HepG2 (cell line): ENCODE measurements around the gene CD46. TPM values are rescaled to one million over a fixed set of nuclear protein-coding genes. Genes with fewer than 3 reads are reported as not detected.

Source experiments
- AGO2 ChIP-seq: fragments of 200-400 bp; formaldehyde crosslinking; optimal IDR thresholded peaks from 2 replicates; pipeline ENCODE3; 2017; ENCODE audit warnings: mild to moderate bottlenecking, low read depth, low read length, moderate library complexity
- CSRNP1 ChIP-seq: sonication (generic); formaldehyde crosslinking; IDR thresholded peaks from 2 replicates; pipeline ENCODE4 v1.8.1; 2023; ENCODE audit warnings: mild to moderate bottlenecking, missing genetic modification reagents
- E2F2 ChIP-seq: sonication (generic); formaldehyde crosslinking; IDR thresholded peaks from 2 replicates; pipeline ENCODE4 v1.4.0; 2020; ENCODE audit warnings: missing genetic modification reagents, borderline replicate concordance
- HNRNPK ChIP-seq: fragments of 200-400 bp; formaldehyde crosslinking; IDR thresholded peaks from 2 replicates; pipeline ENCODE4 v1.6.1; 2018; ENCODE audit warnings: low read length, low read depth, moderate library complexity, mild to moderate bottlenecking; ENCODE audit not compliant: poor library complexity, severe bottlenecking
- KLF13 ChIP-seq: sonication (generic); formaldehyde crosslinking; IDR thresholded peaks from 2 replicates; pipeline ENCODE4 v1.4.0; 2020; ENCODE audit warnings: mild to moderate bottlenecking, missing genetic modification reagents
- MIXL1 ChIP-seq: IDR thresholded peaks from 2 replicates; pipeline ENCODE4 v1.6.1; 2016
- NR1H2 ChIP-seq: sonication (generic); formaldehyde crosslinking; IDR thresholded peaks from 2 replicates; pipeline ENCODE4 v1.8.1; 2022; ENCODE audit warnings: low read depth, missing genetic modification reagents, borderline replicate concordance
- PHB2 ChIP-seq: fragments of 450-650 bp; IDR thresholded peaks from 2 replicates; pipeline ENCODE4 v1.6.1; 2018; ENCODE audit not compliant: partially characterized antibody
- POLR2A ChIP-seq, 2 experiments: IDR thresholded peaks; 2 replicates each; pipeline ENCODE4 v1.6.1; 2011; ENCODE audit warnings: low read depth in 2 of 2, low read length in 2 of 2, mild to moderate bottlenecking in 1 of 2, moderate library complexity in 1 of 2; ENCODE audit not compliant: insufficient read depth in 1 of 2
- TAF1 ChIP-seq: sonication (generic); formaldehyde crosslinking; IDR thresholded peaks from 2 replicates; pipeline ENCODE4 v1.4.0; 2020; ENCODE audit warnings: missing genetic modification reagents
- THYN1 ChIP-seq: sonication (generic); formaldehyde crosslinking; IDR thresholded peaks from 2 replicates; pipeline ENCODE4 v1.8.1; 2023; ENCODE audit warnings: low read depth, mild to moderate bottlenecking, moderate library complexity, missing genetic modification reagents, borderline replicate concordance
- ZFYVE20 ChIP-seq: sonication (generic); formaldehyde crosslinking; IDR thresholded peaks from 2 replicates; pipeline ENCODE4 v1.8.0; 2023; ENCODE audit warnings: low read depth, mild to moderate bottlenecking, moderate library complexity, missing genetic modification reagents, borderline replicate concordance
- ZNF276 ChIP-seq: sonication (generic); formaldehyde crosslinking; IDR thresholded peaks from 2 replicates; pipeline ENCODE4 v1.4.0; 2020; ENCODE audit warnings: mild to moderate bottlenecking, low read depth, missing genetic modification reagents
- ZNF317 ChIP-seq: sonication (generic); formaldehyde crosslinking; IDR thresholded peaks from 2 replicates; pipeline ENCODE4 v1.5.0; 2020; ENCODE audit warnings: mild to moderate bottlenecking, missing genetic modification reagents
- ZNF430 ChIP-seq: sonication (generic); formaldehyde crosslinking; IDR thresholded peaks from 2 replicates; pipeline ENCODE4 v1.9.0; 2021; ENCODE audit warnings: mild to moderate bottlenecking, missing genetic modification reagents
- ZNF484 ChIP-seq: sonication (generic); formaldehyde crosslinking; IDR thresholded peaks from 2 replicates; pipeline ENCODE4 v1.5.1; 2020; ENCODE audit warnings: mild to moderate bottlenecking, low read depth, missing genetic modification reagents, borderline replicate concordance
- ZNF512B ChIP-seq: sonication (generic); formaldehyde crosslinking; IDR thresholded peaks from 2 replicates; pipeline ENCODE4 v1.5.1; 2020; ENCODE audit warnings: missing genetic modification reagents, mild to moderate bottlenecking, borderline replicate concordance
- ZNF713 ChIP-seq: sonication (generic); formaldehyde crosslinking; IDR thresholded peaks from 2 replicates; pipeline ENCODE4 v1.4.0; 2020; ENCODE audit warnings: mild to moderate bottlenecking, missing genetic modification reagents
- ZNF746 ChIP-seq: sonication (generic); formaldehyde crosslinking; IDR thresholded peaks from 2 replicates; pipeline ENCODE4 v1.8.0; 2022; ENCODE audit warnings: mild to moderate bottlenecking, missing genetic modification reagents
- ZNF879 ChIP-seq: sonication (generic); formaldehyde crosslinking; IDR thresholded peaks from 2 replicates; pipeline ENCODE4 v1.8.1; 2023; ENCODE audit warnings: missing genetic modification reagents
- ZSCAN22 ChIP-seq: sonication (generic); formaldehyde crosslinking; IDR thresholded peaks from 2 replicates; pipeline ENCODE4 v1.4.0; 2020; ENCODE audit warnings: mild to moderate bottlenecking, missing genetic modification reagents
- ZSCAN9 ChIP-seq: IDR thresholded peaks from 2 replicates; pipeline ENCODE4 v1.6.1; 2016; ENCODE audit warnings: borderline replicate concordance
- polyA plus RNA-seq, 8 experiments: library from polyadenylated mRNA; depleted of rRNA in 3 of 8; stranded (reverse) in 7 of 8; unstranded in 1 of 8; fragments of >200 nt; fragmentation: Illumina TruSeq in 4 of 8; extraction: Trizol in 4 of 8; gene quantifications; 2 replicates each; pipeline versions ENCODE4 v1.2.1 to v1.2.3, GENCODE V29; 2011 to 2016; ENCODE audit warnings: low read depth in 4 of 8, missing spikeins in 1 of 8, mixed read lengths in 1 of 8; ENCODE audit not compliant: insufficient read depth in 1 of 8
- total RNA-seq, 5 experiments: library from RNA; depleted of rRNA; stranded (reverse); fragments of >200 nt; fragmentation: Illumina TruSeq; extraction: Trizol; gene quantifications; 2 replicates each; pipeline ENCODE4 v1.2.3, GENCODE V29; 2016; ENCODE audit warnings: low read depth in 1 of 5

The CD46 gene
- total and polyA plus RNA-seq, 2 of the 13 experiments (the other 11 are each of a cell fraction or from before 2014, with no cell fraction given), result 130 to 277 TPM

GRCh38 chr1:207826557-207827487 lies 75.0 kb downstream of the CD46 start (continued):
- TF ChIP-seq ZNF512B (CRISPR knock-in tag), result 0 out of 2 replicates have a peak, but pooled peaks have one; percentile 37
- TF ChIP-seq NR1H2 (CRISPR knock-in tag), result no peak
- no peak for TF ChIP-seq E2F2
- no peak for TF ChIP-seq KLF13 (CRISPR knock-in tag)
- TF ChIP-seq POLR2A (IDR thresholded peaks at IDR 0.05; ENCODE audit: insufficient read depth in 1 of 2, low read depth in 2 of 2, low read length in 2 of 2), result peak; percentile 61 to 89
- no peak for TF ChIP-seq ZNF430 (CRISPR knock-in tag)
- TF ChIP-seq CSRNP1 (CRISPR knock-in tag), result no peak
- no peak for TF ChIP-seq ZSCAN22 (CRISPR knock-in tag)
- TF ChIP-seq ZNF317 (CRISPR knock-in tag), result no peak
- TF ChIP-seq ZNF713 (CRISPR knock-in tag), result no peak
- no peak for TF ChIP-seq ZNF746 (CRISPR knock-in tag)
- no peak for TF ChIP-seq HNRNPK
- TF ChIP-seq AGO2, result no peak
- 0 out of 2 replicates have a peak, but pooled peaks have one; percentile 28 for TF ChIP-seq MIXL1 (CRISPR knock-in tag)
- TF ChIP-seq PHB2, result no peak
- no peak for TF ChIP-seq ZSCAN9 (CRISPR knock-in tag)
- no peak for TF ChIP-seq ZNF879 (CRISPR knock-in tag)
- TF ChIP-seq ZFYVE20 (CRISPR knock-in tag), result no peak
- no peak for TF ChIP-seq ZNF276
- TF ChIP-seq THYN1 (CRISPR knock-in tag), result no peak
- TF ChIP-seq TAF1 (CRISPR knock-in tag), result peak; percentile 29; the same call in 1 of the 2 replicates
- TF ChIP-seq ZNF484 (CRISPR knock-in tag), result no peak
